NB4 (cell line): ENCODE results near the gene LRRN3.

Source experiments
- DNase-seq: peaks from one replicate; pipeline ENCODE4 v3.0.0; 2010; ENCODE audit warnings: low read depth
- H3K4me3 ChIP-seq: one replicate; pipeline ENCODE4 v1.5.1; 2011; ENCODE audit warnings: mild to moderate bottlenecking, low read depth, low read length, moderate library complexity
- MYC ChIP-seq: IDR thresholded peaks from 2 replicates; pipeline ENCODE4 v1.6.1; 2011; ENCODE audit warnings: low read depth, low read length
- POLR2A ChIP-seq: IDR thresholded peaks from 2 replicates; pipeline ENCODE4 v1.6.1; 2011; ENCODE audit warnings: mild to moderate bottlenecking; ENCODE audit not compliant: insufficient read length; ENCODE audit errors: extremely low read depth
- TF ChIP-seq, protein P1 (sequence below): IDR thresholded peaks from one replicate; pipeline ENCODE4 v1.5.1; 2012; ENCODE audit warnings: low read depth, low read length
- TF ChIP-seq, protein P2 (sequence below): IDR thresholded peaks from 2 replicates; pipeline ENCODE4 v1.6.1; 2011; ENCODE audit warnings: low read depth, low read length

The LRRN3 gene

DNA sequence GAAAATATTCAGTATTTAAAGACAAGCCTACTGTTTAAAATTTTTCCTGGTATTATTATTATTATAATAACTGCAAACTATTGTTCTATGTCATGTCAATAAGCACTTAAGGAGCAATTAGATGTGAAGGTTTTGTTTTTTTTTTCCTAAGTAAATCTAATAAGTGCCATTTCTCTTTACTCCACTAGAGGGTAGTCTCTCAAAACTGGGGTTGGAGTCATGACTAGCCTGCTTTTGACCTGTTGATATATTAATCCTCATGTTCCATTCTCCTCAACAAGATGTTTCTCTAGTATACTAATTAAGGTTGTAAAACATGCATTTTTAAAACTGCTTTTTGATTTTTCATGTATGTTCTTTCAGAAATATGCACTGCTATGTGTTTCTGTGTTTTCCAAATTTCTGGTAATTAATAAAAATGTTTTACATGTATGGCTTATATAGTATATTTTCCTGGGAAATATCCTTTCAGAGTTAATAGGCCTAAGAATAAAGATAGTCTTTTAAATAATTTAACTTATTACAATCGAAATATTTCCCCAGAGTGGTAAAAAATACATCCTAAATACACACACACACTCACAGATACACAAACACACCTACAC, 1.0 kb upstream of the LRRN3 start:
- peak; percentile 56 for DNase-seq
- TF ChIP-seq MYC, result no peak
- TF ChIP-seq, protein P1, sequence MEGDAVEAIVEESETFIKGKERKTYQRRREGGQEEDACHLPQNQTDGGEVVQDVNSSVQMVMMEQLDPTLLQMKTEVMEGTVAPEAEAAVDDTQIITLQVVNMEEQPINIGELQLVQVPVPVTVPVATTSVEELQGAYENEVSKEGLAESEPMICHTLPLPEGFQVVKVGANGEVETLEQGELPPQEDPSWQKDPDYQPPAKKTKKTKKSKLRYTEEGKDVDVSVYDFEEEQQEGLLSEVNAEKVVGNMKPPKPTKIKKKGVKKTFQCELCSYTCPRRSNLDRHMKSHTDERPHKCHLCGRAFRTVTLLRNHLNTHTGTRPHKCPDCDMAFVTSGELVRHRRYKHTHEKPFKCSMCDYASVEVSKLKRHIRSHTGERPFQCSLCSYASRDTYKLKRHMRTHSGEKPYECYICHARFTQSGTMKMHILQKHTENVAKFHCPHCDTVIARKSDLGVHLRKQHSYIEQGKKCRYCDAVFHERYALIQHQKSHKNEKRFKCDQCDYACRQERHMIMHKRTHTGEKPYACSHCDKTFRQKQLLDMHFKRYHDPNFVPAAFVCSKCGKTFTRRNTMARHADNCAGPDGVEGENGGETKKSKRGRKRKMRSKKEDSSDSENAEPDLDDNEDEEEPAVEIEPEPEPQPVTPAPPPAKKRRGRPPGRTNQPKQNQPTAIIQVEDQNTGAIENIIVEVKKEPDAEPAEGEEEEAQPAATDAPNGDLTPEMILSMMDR, result peak; percentile 67
- TF ChIP-seq POLR2A, result no peak
- TF ChIP-seq, protein P2, sequence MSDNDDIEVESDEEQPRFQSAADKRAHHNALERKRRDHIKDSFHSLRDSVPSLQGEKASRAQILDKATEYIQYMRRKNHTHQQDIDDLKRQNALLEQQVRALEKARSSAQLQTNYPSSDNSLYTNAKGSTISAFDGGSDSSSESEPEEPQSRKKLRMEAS, result no peak
- no peak overlapping the region for H3K4me3 ChIP-seq

DNA sequence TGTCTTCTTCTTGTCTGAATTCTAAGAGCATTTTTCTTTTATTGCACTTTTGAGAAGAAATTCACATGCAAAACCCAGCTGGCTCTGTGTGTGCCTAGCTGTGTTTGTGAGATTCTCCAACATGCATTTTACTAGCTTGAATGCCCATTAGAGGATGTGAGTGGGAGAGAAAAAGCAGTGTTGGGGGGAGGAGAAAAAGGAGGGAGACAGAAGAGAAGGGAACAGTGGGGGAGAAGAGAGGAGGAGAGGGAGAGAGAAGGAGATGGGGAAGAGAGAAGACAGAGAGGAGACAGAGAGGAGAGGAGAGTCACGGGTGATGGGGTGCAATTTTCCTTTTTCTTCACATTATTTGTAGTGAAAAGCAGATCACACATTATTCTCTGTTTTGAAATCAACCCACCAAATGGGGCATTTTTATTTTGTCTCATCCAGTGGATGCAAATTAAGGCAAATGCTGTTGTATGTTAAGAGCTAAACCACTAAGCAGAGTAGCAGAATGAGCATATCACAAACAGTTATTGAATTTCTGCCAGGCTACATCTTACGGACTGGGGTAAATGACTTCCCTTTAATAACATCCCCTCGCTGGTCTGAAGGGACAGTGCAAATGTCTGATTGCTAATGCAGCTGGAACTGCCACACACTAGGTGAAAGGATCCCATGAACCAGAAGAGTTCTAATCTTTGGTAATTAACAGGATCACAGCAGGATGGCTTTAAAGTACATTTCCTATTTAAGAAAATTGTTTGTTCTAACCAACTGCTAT, 849 bp downstream of the LRRN3 start:
- no peak for TF ChIP-seq MYC
- no peak for TF ChIP-seq POLR2A
- TF ChIP-seq, protein P2, result no peak
- H3K4me3 ChIP-seq, result no peak overlapping the region
- DNase-seq, result no peak

DNA sequence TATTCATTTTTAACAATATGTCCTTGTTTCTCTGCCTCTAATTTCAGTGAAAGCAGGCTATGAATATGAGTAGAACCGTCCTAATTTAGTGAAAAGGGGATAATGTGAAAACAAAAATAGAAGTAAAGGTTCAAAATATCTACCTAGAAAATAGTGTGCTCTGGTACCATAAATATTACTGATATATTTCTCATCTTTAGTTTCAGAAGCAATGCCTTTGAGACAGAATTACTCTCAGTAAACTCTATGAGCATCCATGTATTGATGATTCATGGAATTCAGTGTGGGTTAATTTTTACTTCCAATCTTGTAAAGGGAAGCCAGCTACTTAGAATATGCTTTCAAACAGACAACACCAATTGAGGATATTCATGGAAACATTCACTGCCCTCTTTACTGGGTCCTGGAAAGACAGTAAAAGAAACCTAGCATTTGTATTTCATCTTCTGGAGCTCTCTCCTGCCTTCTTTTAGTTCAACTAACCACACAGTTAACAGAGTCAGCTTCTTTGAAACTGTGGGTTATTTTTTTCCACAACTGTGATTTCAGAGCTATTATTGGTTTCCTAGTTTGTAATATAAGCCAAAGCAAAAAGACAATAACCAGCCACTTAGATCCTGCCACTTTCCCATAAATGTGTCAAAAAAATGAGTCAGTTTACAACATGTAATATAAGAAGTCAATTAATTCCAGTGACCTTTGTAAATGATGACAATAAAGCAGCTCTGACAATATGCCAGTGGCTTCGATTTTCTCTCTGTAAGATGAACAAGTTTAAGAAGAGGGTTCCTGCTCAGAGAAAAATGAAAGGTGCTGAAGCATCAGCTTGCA, 1.7 kb downstream of the LRRN3 start:
- TF ChIP-seq, protein P2, result no peak
- TF ChIP-seq POLR2A (no peak), MYC (no peak)
- TF ChIP-seq, protein P1, result no peak
- DNase-seq, result no peak
- no peak overlapping the region for H3K4me3 ChIP-seq

DNA sequence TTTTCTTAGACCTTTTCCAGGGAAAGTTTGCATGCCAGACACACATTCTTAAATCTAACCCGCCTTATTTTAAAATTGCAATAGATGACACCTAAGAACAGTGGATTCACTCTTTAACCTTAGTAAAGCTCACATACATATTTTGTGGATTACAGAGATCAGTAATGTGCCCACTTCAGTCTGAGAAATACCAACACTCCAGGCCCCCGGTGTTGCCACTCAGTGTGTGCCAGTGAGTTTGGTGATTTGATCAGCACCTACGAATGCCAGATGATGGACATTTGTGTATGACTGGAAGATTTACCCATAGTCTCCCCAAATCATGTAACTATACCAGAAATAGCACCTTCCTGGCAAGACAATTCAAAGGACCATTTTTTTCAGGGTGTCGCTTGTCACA, 2.6 kb downstream of the LRRN3 start:
- H3K4me3 ChIP-seq, result no peak overlapping the region
- TF ChIP-seq, protein P2, result no peak
- TF ChIP-seq, protein P1, result no peak
- TF ChIP-seq POLR2A, result no peak
- TF ChIP-seq MYC, result no peak
- DNase-seq, result no peak

DNA sequence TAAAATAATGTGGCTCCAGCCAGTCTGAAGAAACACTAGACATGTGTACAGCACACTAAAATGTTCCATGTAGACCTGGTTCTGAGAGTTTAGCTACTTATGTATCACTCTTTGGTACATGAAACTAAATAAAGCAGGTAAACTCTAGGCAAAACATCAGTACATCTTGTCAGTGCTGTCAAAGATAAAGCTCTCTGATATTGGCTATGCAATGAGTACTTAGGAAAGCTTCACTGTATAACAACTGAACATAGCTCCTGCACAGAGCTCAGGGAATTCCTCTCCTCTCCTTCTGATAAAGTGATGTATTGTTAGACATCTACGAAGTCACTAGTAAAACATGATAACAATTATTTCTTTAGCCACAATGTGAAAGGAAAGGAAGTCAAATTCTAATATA, 3.5 kb downstream of the LRRN3 start:
- H3K4me3 ChIP-seq, result no peak overlapping the region
- no peak for TF ChIP-seq MYC
- TF ChIP-seq, protein P1, result no peak
- TF ChIP-seq POLR2A, result no peak
- TF ChIP-seq, protein P2, result no peak
- no peak for DNase-seq
